Activated naive CD8-positive, alpha-beta T cell treated with anti-CD3 and anti-CD28 coated beads for 36 hours (primary cell): Measurements from ENCODE around the gene MXRA5. TPM values are rescaled to one million over a fixed set of nuclear protein-coding genes. Genes with fewer than 3 reads are reported as not detected.
"Not testable (repeated sequence)": the region's sequence is repeated elsewhere in the genome, so short reads cannot be mapped to it uniquely, and the experiment has no call there.

Experiments
- DNase-seq: peaks from one replicate; pipeline ENCODE4 v3.0.0; 2021
- H3K27ac Mint-ChIP-seq: one replicate; pipeline ENCODE4 v1.8.0; 2022; ENCODE audit warnings: mild to moderate bottlenecking, moderate library complexity, mixed read lengths
- H3K27me3 Mint-ChIP-seq: one replicate; pipeline ENCODE4 v1.8.0; 2022; ENCODE audit warnings: mild to moderate bottlenecking, mixed read lengths
- H3K36me3 Mint-ChIP-seq: one replicate; pipeline ENCODE4 v1.8.0; 2021; ENCODE audit warnings: mild to moderate bottlenecking, mixed read lengths
- H3K4me1 Mint-ChIP-seq: one replicate; pipeline ENCODE4 v1.8.0; 2021; ENCODE audit warnings: mixed read lengths
- H3K4me3 Mint-ChIP-seq: one replicate; pipeline ENCODE4 v1.8.0; 2022; ENCODE audit warnings: mild to moderate bottlenecking, moderate library complexity, mixed read lengths
- H3K9me3 Mint-ChIP-seq: one replicate; pipeline ENCODE4 v1.8.0; 2022; ENCODE audit warnings: mixed read lengths
- total RNA-seq, 2 experiments: library from RNA; stranded (reverse); gene quantifications; one replicate each; pipeline ENCODE4 v1.2.3, GENCODE V29; 2021

The MXRA5 gene
- total RNA-seq, 2 experiments from 2014 or later = not detected

DNA sequence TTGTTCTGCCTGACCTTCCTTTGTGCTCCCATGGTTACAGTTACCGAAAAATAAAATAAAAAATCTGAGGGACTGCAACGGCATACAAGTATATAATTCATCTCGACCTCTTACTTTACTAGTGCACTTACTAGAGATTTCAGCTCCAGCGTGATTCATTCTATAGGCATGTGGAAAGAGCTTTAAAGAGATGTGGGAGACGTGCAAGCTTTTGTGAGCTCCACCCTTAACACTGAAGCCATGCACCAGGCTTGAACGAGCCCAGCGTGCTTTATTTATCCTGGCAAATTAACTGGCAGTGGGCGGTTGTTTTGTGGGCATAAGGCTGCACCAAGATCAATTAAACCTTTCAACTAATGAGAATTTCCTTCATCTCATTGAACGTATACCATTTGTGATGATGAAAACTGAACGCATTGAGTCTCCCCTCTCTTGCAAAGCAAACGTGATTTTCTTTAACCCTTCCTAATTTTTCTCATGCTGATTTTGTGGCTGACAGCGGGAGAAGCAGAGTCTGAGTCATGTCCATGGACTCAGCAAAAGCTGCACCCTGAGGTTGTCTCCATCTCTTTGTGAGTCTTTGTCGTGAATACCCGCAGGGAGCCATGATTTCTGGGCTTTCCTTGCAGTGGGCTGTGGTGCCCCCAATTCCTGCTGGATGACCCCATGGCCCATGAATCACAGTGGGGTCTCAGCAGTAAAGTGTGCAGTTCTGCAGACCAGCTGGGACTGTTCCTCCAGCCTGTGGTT, 60.1 kb downstream of the MXRA5 start:
- no peaks in the 10 kb centered on the region for H3K4me1 Mint-ChIP-seq
- no peaks in the 10 kb centered on the region for H3K36me3 Mint-ChIP-seq
- H3K27ac Mint-ChIP-seq = no peak overlapping the region
- peaks cover 6% of the 10 kb centered on the region for H3K27me3 Mint-ChIP-seq
- H3K4me3 Mint-ChIP-seq = no peak overlapping the region
- H3K9me3 Mint-ChIP-seq = no peaks in the 10 kb centered on the region
- no peak for DNase-seq

DNA sequence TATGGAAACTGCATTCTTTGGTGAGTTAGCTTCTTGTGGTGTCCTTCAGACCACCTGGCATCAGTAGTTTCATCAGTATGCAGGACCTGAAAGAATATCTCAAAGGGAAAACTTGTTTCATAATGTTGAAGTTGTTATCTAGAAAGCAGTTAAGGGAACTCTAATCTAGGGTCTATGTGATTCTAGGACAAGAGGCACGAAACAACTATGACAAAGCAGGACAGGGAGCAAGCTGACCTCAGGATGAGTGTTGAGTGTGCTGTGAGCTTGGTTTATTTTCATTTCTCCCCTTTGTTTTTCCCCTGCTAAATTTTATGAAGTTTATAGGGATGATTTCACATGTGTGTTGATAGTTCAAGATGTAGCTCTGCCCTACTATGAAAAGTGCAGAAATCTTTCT, 65.7 kb downstream of the MXRA5 start:
- no peak overlapping the region for H3K27ac Mint-ChIP-seq
- no peaks in the 10 kb centered on the region for H3K36me3 Mint-ChIP-seq
- H3K27me3 Mint-ChIP-seq = peaks cover 6% of the 10 kb centered on the region
- peaks cover 5% of the 10 kb centered on the region for H3K9me3 Mint-ChIP-seq
- DNase-seq = no peak
- H3K4me3 Mint-ChIP-seq = no peak overlapping the region
- H3K4me1 Mint-ChIP-seq = no peaks in the 10 kb centered on the region

DNA sequence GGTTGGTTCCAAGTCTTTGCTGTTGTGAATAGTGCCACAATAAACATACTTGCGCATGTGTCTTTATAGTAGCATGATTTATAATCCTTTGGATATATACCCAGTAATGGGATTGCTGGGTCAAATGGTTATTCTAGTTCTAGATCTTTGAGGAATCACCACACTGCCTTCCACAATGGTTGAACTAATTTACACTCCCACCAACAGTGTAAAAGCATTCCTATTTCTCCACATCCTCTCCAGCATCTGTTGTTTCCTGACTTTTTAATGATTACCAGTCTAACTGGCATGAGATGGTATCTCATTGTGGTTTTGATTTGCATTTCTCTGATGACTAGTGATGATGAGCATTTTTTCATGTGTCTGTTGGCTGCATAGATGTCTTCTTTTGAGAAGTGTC, 72.8 kb downstream of the MXRA5 start:
- H3K36me3 Mint-ChIP-seq, H3K4me3 Mint-ChIP-seq, H3K27ac Mint-ChIP-seq, H3K9me3 Mint-ChIP-seq, H3K4me1 Mint-ChIP-seq, H3K27me3 Mint-ChIP-seq, DNase-seq: not testable (repeated sequence)

DNA sequence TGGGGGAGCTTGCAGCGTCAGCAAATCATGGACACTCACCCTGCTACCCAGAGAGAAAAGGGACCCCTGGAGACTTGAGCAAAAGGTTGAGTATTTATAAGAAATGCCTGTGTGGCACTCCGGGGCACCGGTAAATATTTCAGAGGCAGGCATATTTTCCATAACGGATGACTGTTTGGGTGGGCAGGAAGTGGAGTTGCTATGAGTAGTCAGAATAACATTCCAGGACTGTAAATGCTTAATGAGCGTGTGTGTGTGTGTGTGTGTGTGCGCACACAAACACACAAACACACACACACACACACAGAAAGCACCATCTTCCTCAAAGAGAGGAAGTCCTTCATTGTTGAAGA, 74.6 kb downstream of the MXRA5 start:
- DNase-seq = no peak
- no peaks in the 10 kb centered on the region for H3K27me3 Mint-ChIP-seq
- no peak overlapping the region for H3K4me3 Mint-ChIP-seq
- no peaks in the 10 kb centered on the region for H3K36me3 Mint-ChIP-seq
- H3K4me1 Mint-ChIP-seq = no peaks in the 10 kb centered on the region
- peaks cover 5% of the 10 kb centered on the region for H3K9me3 Mint-ChIP-seq
- H3K27ac Mint-ChIP-seq = no peak overlapping the region

DNA sequence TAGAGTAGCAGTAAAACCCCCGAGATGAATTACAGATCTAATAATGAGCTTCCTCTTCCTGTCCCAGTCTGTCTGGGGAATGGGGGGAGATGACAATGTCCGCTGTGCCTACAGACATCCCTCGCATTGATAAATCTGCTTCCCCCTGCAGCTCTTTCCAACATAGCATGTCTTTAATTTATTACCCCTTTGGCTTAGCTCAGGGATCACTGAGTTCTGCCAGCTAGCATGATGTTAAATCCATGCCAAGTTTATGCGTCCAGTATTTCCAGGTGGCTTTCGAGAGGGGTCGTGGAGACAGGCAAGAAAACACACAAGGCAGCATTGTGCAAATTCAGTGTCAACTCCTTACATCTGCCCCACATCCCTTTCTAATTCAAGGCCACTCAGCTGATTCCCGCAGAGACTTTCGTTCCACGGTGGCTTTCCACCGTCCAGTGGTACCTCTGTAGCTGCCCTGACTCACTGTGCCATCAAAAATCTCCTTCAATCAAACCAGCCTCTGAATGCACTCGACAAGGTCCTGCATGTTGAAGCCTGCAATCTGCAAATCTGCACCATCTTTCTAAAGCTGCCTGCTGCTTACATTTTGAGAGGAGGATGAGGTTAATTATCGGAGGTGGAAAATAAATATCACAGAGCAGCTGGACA, 75.1 kb downstream of the MXRA5 start:
- Mint-ChIP-seq H3K4me3 (no peak overlapping the region), H3K9me3 (peaks cover 5% of the 10 kb centered on the region), H3K27me3 (no peaks in the 10 kb centered on the region), H3K27ac (no peak overlapping the region), H3K4me1 (no peaks in the 10 kb centered on the region), H3K36me3 (no peaks in the 10 kb centered on the region)
- DNase-seq = no peak

DNA sequence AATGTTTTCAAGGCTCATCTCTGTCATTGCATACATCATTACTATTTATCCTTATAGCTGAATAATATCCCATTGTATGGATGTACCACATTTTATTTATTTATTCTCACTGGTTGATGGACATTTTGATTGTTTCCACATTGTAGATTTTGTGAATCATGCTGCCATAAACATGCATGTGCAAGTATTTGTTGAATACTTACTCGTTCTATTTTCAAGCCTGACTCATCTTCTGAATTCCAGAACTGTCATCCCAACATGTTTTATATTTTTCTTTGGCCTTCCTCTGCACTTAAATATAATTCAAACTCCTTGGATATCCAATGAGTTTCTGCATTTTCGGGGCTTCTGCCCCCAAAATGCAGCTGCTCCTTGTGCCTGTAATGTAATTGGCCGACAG, 77.6 kb downstream of the MXRA5 start:
- Mint-ChIP-seq H3K9me3 (peaks cover 3% of the 10 kb centered on the region), H3K36me3 (no peaks in the 10 kb centered on the region), H3K27me3 (no peaks in the 10 kb centered on the region), H3K4me1 (no peaks in the 10 kb centered on the region), H3K4me3 (no peak overlapping the region), H3K27ac (no peak overlapping the region)
- no peak for DNase-seq

DNA sequence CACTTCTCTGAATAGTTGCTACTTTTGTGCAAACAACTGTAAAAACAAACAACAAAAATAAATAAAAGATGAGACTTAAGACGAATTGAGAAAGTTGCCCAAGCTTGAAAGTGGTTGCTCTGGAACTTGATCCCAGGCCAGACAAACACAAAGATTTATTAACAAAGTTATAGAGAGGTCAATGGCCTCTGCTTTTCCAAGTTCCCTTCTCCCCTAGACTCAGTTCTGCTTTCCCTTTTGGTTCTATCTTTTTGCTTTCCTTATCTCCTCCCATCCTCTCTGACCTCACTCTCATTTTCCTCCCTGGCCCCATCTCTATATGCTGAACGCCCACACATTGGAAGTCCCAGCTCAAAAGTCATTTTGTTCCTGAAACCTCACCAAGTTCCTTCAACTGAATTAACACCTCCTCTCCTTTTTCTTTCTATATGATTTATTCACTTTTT, 82.7 kb downstream of the MXRA5 start:
- H3K4me1 Mint-ChIP-seq = no peaks in the 10 kb centered on the region
- no peak for DNase-seq
- H3K4me3 Mint-ChIP-seq = no peak overlapping the region
- no peaks in the 10 kb centered on the region for H3K27me3 Mint-ChIP-seq
- no peaks in the 10 kb centered on the region for H3K36me3 Mint-ChIP-seq
- peaks cover 4% of the 10 kb centered on the region for H3K9me3 Mint-ChIP-seq
- H3K27ac Mint-ChIP-seq = no peak overlapping the region

DNA sequence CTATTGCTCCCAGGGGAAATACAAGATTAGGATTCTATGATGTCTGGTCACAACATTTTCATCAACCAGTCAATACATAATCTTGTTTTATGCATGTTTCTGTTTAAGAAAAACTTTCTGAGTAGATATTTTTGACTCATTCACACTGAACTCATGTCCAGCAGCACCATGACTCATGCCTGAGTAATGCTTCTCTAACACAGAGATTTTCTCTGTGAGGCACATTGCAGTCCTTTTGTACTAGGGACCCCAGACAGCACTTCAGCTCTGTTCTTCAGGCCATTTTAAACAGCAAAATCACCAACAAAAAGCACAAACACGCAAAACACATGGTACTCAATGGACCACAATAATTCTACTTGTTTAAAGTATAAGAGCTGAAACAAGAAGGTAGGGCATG, 83.6 kb downstream of the MXRA5 start:
- H3K4me1 Mint-ChIP-seq = no peaks in the 10 kb centered on the region
- no peak overlapping the region for H3K4me3 Mint-ChIP-seq

More for the DNA sequence above, 83.6 kb downstream of the MXRA5 start:
- no peak for DNase-seq
- no peak overlapping the region for H3K27ac Mint-ChIP-seq
- no peaks in the 10 kb centered on the region for H3K36me3 Mint-ChIP-seq
- peaks cover 4% of the 10 kb centered on the region for H3K9me3 Mint-ChIP-seq
- H3K27me3 Mint-ChIP-seq = no peaks in the 10 kb centered on the region
